Skeletal muscle satellite cell (primary cell): ENCODE results near the gene USP21.

ENCODE experiments used
- H3K27me3 ChIP-seq: 2 replicates; pipeline ENCODE4 v1.7.0; 2013; ENCODE audit warnings: low read length; ENCODE audit not compliant: control insufficient read depth, insufficient read depth
- H3K36me3 ChIP-seq: 2 replicates; pipeline ENCODE4 v1.7.0; 2013; ENCODE audit warnings: mild to moderate bottlenecking, control low read depth, low read length; ENCODE audit not compliant: insufficient read depth
- H3K4me1 ChIP-seq: 2 replicates; pipeline ENCODE4 v1.7.0; 2013; ENCODE audit warnings: low read length; ENCODE audit not compliant: control insufficient read depth, insufficient read depth
- H3K4me2 ChIP-seq: 2 replicates; pipeline ENCODE4 v1.7.0; 2013; ENCODE audit warnings: mild to moderate bottlenecking, low read length
- H3K4me3 ChIP-seq: 2 replicates; pipeline ENCODE4 v1.7.0; 2013; ENCODE audit warnings: low read length
- H3K9ac ChIP-seq: 2 replicates; pipeline ENCODE4 v1.7.0; 2013; ENCODE audit warnings: mild to moderate bottlenecking, low read depth, low read length, moderate library complexity
- H3K9me3 ChIP-seq: replicated peaks from 2 replicates; pipeline ENCODE4 v1.7.0; 2013; ENCODE audit warnings: mild to moderate bottlenecking, control low read depth, low read length

Gene USP21

GRCh38 chr1:161197560-161198193, 38.4 kb downstream of the USP21 start:
- peak overlapping the region; percentile 60 for H3K4me3 ChIP-seq

GRCh38 chr1:161198194-161198896, 39.0 kb downstream of the USP21 start:
- H3K27me3 ChIP-seq: no peaks in the 10 kb centered on the region
- peak overlapping the region; percentile 81 for H3K4me2 ChIP-seq
- no peaks in the 10 kb centered on the region for H3K9me3 ChIP-seq
- peak overlapping the region; percentile 60 for H3K4me3 ChIP-seq
- H3K4me1 ChIP-seq: peaks cover 57% of the 10 kb centered on the region
- peak overlapping the region; percentile 77 for H3K9ac ChIP-seq
- no peaks in the 10 kb centered on the region for H3K36me3 ChIP-seq

More at GRCh38 chr1:161197560-161198193, 38.4 kb downstream of the USP21 start:
- H3K9me3 ChIP-seq: no peaks in the 10 kb centered on the region
- H3K27me3 ChIP-seq: no peaks in the 10 kb centered on the region
- H3K4me1 ChIP-seq: peaks cover 57% of the 10 kb centered on the region
- no peaks in the 10 kb centered on the region for H3K36me3 ChIP-seq
- peak overlapping the region; percentile 81 for H3K4me2 ChIP-seq
- H3K9ac ChIP-seq: peak overlapping the region; percentile 77

GRCh38 chr1:161198897-161199431, 39.7 kb downstream of the USP21 start, which contains the start of gene ADAMTS4:
ADAMTS4 (minus strand) TSS chr1:161199054; CDS start chr1:161198627, 427 bp downstream.
- H3K36me3 ChIP-seq: peaks cover 5% of the 10 kb centered on the region
- peak within 1 kb of the TSS; percentile 81 for H3K4me2 ChIP-seq
- no peaks in the 10 kb centered on the region for H3K27me3 ChIP-seq
- H3K9me3 ChIP-seq: no peaks in the 10 kb centered on the region
- H3K4me3 ChIP-seq: peak within 1 kb of the TSS; percentile 60
- H3K4me1 ChIP-seq: peaks cover 56% of the 10 kb centered on the region
- peak within 1 kb of the TSS; percentile 77 for H3K9ac ChIP-seq

GRCh38 chr1:161199506-161200139, 40.3 kb downstream of the USP21 start:
- peak overlapping the region; percentile 60 for H3K4me3 ChIP-seq
- H3K4me1 ChIP-seq: peaks cover 55% of the 10 kb centered on the region
- peaks cover 11% of the 10 kb centered on the region for H3K36me3 ChIP-seq
- peak overlapping the region; percentile 81 for H3K4me2 ChIP-seq
- no peaks in the 10 kb centered on the region for H3K27me3 ChIP-seq
- no peak overlapping the region for H3K9ac ChIP-seq
- H3K9me3 ChIP-seq: no peaks in the 10 kb centered on the region

- Histone ChIP-seq H3K9ac (peak overlapping the region; percentile 97), H3K27me3 (no peaks in the 10 kb centered on the region), H3K4me2 (no peak overlapping the region), H3K9me3 (no peaks in the 10 kb centered on the region), H3K4me3 (no peak overlapping the region), H3K36me3 (peaks cover 15% of the 10 kb centered on the region), H3K4me1 (peaks cover 55% of the 10 kb centered on the region)
Observed at GRCh38 chr1:161200421-161200991, 41.2 kb downstream of the USP21 start.

- Histone ChIP-seq H3K36me3 (peaks cover 19% of the 10 kb centered on the region), H3K9ac (peak overlapping the region; percentile 97), H3K4me3 (peak overlapping the region; percentile 90), H3K9me3 (no peaks in the 10 kb centered on the region), H3K4me1 (peaks cover 55% of the 10 kb centered on the region), H3K4me2 (peak overlapping the region; percentile 82), H3K27me3 (no peaks in the 10 kb centered on the region)
Observed at GRCh38 chr1:161200992-161201835, 41.9 kb downstream of the USP21 start.

GRCh38 chr1:161201836-161202712, 42.8 kb downstream of the USP21 start, which contains the start of gene NDUFS2:
NDUFS2 (plus strand) TSS chr1:161202367; CDS start chr1:161202386, 19 bp downstream.
- Histone ChIP-seq H3K9me3 (no peaks in the 10 kb centered on the region), H3K4me1 (peaks cover 57% of the 10 kb centered on the region), H3K4me3 (peak within 1 kb of the TSS; percentile 90), H3K27me3 (no peaks in the 10 kb centered on the region), H3K9ac (peak within 1 kb of the TSS; percentile 97), H3K36me3 (peaks cover 25% of the 10 kb centered on the region), H3K4me2 (peak within 1 kb of the TSS; percentile 85)

GRCh38 chr1:161206411-161207140, 47.3 kb downstream of the USP21 start:
- Histone ChIP-seq H3K4me1 (peaks cover 22% of the 10 kb centered on the region), H3K36me3 (peaks cover 61% of the 10 kb centered on the region), H3K4me3 (no peak overlapping the region), H3K9me3 (no peaks in the 10 kb centered on the region), H3K27me3 (no peaks in the 10 kb centered on the region), H3K9ac (peak overlapping the region; percentile 43), H3K4me2 (peak overlapping the region; percentile 16)

GRCh38 chr1:161207173-161207572, 47.9 kb downstream of the USP21 start:
- H3K9me3 ChIP-seq: no peaks in the 10 kb centered on the region
- peak overlapping the region; percentile 43 for H3K9ac ChIP-seq
- H3K4me3 ChIP-seq: no peak overlapping the region
- peaks cover 18% of the 10 kb centered on the region for H3K4me1 ChIP-seq
- H3K36me3 ChIP-seq: peaks cover 67% of the 10 kb centered on the region
- H3K4me2 ChIP-seq: peak overlapping the region; percentile 16
- H3K27me3 ChIP-seq: no peaks in the 10 kb centered on the region
